SK-N-SH treated with all-trans-retinoic acid at 6 μM for 48 hours (cell line): ENCODE measurements around the gene CPXM2.

Experiments
- ATAC-seq: fragments of 200-7000 bp; cut with Tn5 transposase; 3 replicates; pipeline ENCODE4 v1.9.1; 2020; ENCODE audit warnings: mild to moderate bottlenecking, moderate library complexity
- ARNTL ChIP-seq: fragments of 450-650 bp; formaldehyde crosslinking; IDR thresholded peaks from 2 replicates; pipeline ENCODE4 v1.5.0; 2020; ENCODE audit warnings: low read depth, mild to moderate bottlenecking, moderate library complexity, borderline replicate concordance
- CREB5 ChIP-seq: fragments of 250-450 bp; sonication (Bioruptor Pico); IDR thresholded peaks from 2 replicates; pipeline ENCODE4 v1.5.1; 2020; ENCODE audit warnings: low read depth, mild to moderate bottlenecking, moderate library complexity
- CSDC2 ChIP-seq: fragments of 250-450 bp; sonication (Bioruptor Pico); IDR thresholded peaks from 2 replicates; pipeline ENCODE4 v1.5.0; 2020; ENCODE audit warnings: mild to moderate bottlenecking, moderate library complexity
- ESRRG ChIP-seq: fragments of 250-450 bp; sonication (Bioruptor Pico); IDR thresholded peaks from 2 replicates; pipeline ENCODE4 v1.6.1; 2021; ENCODE audit warnings: mild to moderate bottlenecking
- ISL1 ChIP-seq: fragments of 250-450 bp; sonication (Bioruptor Pico); IDR thresholded peaks from 2 replicates; pipeline ENCODE4 v2.1.2; 2022; ENCODE audit warnings: mild to moderate bottlenecking, moderate library complexity
- OSR1 ChIP-seq: fragments of 250-450 bp; sonication (Bioruptor Pico); IDR thresholded peaks from 2 replicates; pipeline ENCODE4 v1.8.0; 2022; ENCODE audit warnings: moderate library complexity, mild to moderate bottlenecking, inconsistent platforms
- PPARA ChIP-seq: fragments of 250-450 bp; sonication (Bioruptor Pico); IDR thresholded peaks from 2 replicates; pipeline ENCODE4 v1.5.0; 2020; ENCODE audit warnings: mild to moderate bottlenecking, borderline replicate concordance
- RARB ChIP-seq: fragments of 250-450 bp; sonication (Bioruptor Pico); IDR thresholded peaks from 2 replicates; pipeline ENCODE4 v1.8.0; 2021; ENCODE audit warnings: mild to moderate bottlenecking, moderate library complexity
- SNAI2 ChIP-seq: fragments of 250-450 bp; sonication (Bioruptor Pico); IDR thresholded peaks from 2 replicates; pipeline ENCODE4 v1.5.0; 2020; ENCODE audit warnings: mild to moderate bottlenecking, moderate library complexity
- ZC3H10 ChIP-seq: fragments of 250-450 bp; sonication (Bioruptor Pico); IDR thresholded peaks from 2 replicates; pipeline ENCODE4 v1.5.1; 2021; ENCODE audit warnings: mild to moderate bottlenecking, moderate library complexity
- ZFP3 ChIP-seq: fragments of 250-450 bp; sonication (Bioruptor Pico); IDR thresholded peaks from 2 replicates; pipeline ENCODE4 v1.5.0; 2020; ENCODE audit warnings: mild to moderate bottlenecking, moderate library complexity
- ZFP30 ChIP-seq: fragments of 450-650 bp; formaldehyde crosslinking; IDR thresholded peaks from 2 replicates; pipeline ENCODE4 v1.5.0; 2022; ENCODE audit warnings: mild to moderate bottlenecking, moderate library complexity
- ZNF565 ChIP-seq: fragments of 450-650 bp; formaldehyde crosslinking; conservative IDR thresholded peaks from 2 replicates; pipeline ENCODE4 v1.5.0; 2020; ENCODE audit warnings: low read depth, mild to moderate bottlenecking, moderate library complexity
- ZNF70 ChIP-seq: fragments of 450-650 bp; formaldehyde crosslinking; IDR thresholded peaks from 2 replicates; pipeline ENCODE4 v1.5.0; 2020; ENCODE audit warnings: mild to moderate bottlenecking, moderate library complexity
- ZNF8 ChIP-seq: fragments of 450-650 bp; formaldehyde crosslinking; IDR thresholded peaks from 2 replicates; pipeline ENCODE4 v1.5.0; 2020; ENCODE audit warnings: mild to moderate bottlenecking, moderate library complexity
- TF ChIP-seq, protein P1 (sequence below): fragments of 250-450 bp; sonication (Bioruptor Pico); IDR thresholded peaks from 2 replicates; pipeline ENCODE4 v1.8.0; 2021; ENCODE audit warnings: low read depth, mild to moderate bottlenecking, moderate library complexity, borderline replicate concordance
- TF ChIP-seq, protein P2 (sequence below): fragments of 250-450 bp; sonication (Bioruptor Pico); IDR thresholded peaks from 2 replicates; pipeline ENCODE4 v1.5.1; 2021; ENCODE audit warnings: mild to moderate bottlenecking, moderate library complexity
- TF ChIP-seq, protein P3 (sequence below): fragments of 250-450 bp; sonication (Bioruptor Pico); IDR thresholded peaks from 2 replicates; pipeline ENCODE4 v1.8.0; 2020; ENCODE audit warnings: mild to moderate bottlenecking, moderate library complexity, borderline replicate concordance

The CPXM2 gene

DNA sequence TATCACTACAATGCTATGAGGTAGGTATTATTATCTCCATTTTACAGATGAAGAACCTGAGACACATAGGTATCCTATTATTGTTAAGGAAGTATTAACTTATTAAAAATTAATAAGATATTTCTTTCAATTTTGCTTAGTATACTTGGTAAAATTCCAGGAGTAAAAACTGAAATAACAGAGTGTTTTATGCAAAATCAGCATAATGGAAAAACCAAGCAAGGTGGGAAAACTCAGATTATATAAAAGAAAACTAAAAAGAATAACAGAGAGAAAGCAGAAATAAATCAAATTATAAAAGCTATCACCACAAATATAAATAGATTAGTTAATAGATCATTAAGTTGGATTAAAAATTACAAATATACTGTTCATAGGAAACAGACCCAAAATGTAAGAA is 82.0 kb downstream of the CPXM2 start:
- ATAC-seq = no peak

GRCh38 chr10:123808906-123809305 is 82.7 kb downstream of the CPXM2 start:
- no peak for ATAC-seq
- TF ChIP-seq ZFP30 (CRISPR knock-in tag) = no peak
- TF ChIP-seq ISL1 (CRISPR knock-in tag) = peak; percentile 41

More for the DNA sequence above, 82.0 kb downstream of the CPXM2 start:
- TF ChIP-seq ZC3H10 (CRISPR knock-in tag) (no peak), RARB (CRISPR knock-in tag) (no peak), OSR1 (no peak), ARNTL (no peak), ZNF565 (CRISPR knock-in tag) (no peak), ZFP3 (no peak), CREB5 (CRISPR knock-in tag) (no peak), CSDC2 (CRISPR knock-in tag) (no peak)
- TF ChIP-seq, protein P1, sequence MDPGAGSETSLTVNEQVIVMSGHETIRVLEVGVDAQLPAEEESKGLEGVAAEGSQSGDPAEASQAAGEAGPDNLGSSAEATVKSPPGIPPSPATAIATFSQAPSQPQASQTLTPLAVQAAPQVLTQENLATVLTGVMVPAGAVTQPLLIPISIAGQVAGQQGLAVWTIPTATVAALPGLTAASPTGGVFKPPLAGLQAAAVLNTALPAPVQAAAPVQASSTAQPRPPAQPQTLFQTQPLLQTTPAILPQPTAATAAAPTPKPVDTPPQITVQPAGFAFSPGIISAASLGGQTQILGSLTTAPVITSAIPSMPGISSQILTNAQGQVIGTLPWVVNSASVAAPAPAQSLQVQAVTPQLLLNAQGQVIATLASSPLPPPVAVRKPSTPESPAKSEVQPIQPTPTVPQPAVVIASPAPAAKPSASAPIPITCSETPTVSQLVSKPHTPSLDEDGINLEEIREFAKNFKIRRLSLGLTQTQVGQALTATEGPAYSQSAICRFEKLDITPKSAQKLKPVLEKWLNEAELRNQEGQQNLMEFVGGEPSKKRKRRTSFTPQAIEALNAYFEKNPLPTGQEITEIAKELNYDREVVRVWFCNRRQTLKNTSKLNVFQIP (CRISPR knock-in tag) = no peak

GRCh38 chr10:123808286-123808685 is 83.3 kb downstream of the CPXM2 start:
- ATAC-seq = no peak
- TF ChIP-seq ISL1 (CRISPR knock-in tag) (no peak), CREB5 (CRISPR knock-in tag) (no peak), CSDC2 (CRISPR knock-in tag) (no peak), ZC3H10 (CRISPR knock-in tag) (no peak), RARB (CRISPR knock-in tag) (no peak), ZNF565 (CRISPR knock-in tag) (no peak), ZNF70 (no peak), PPARA (no peak), ESRRG (CRISPR knock-in tag) (no peak), SNAI2 (CRISPR knock-in tag) (no peak)

DNA sequence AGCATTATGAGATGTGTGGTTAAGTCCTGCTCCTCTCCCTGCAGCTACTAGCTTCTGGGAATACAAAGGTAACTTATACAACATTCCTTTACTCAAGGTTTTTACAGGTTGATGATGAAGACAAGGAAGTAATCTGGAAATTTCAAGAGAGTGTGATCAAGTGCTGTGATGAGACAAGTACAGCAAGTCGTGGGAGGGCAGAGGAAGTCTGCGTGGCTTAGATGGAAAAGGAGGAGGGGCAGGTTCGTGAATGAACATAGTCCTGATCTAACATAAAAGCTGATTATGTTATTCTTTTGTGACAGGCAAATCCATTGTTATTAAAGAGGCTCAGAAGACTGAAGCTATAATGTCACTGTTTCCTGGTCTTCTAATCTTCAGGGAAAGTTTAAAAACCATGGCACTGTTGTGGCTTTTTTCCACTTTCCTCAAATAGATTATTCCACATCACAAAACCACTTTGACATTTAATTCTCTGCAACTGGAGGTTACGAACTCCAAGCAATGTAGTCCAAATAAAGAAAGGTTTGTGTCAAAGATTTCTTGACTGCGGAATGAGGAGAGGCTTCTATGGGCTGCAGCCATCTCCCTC is 84.1 kb downstream of the CPXM2 start:
- no peak for TF ChIP-seq ZNF565 (CRISPR knock-in tag)
- no peak for ATAC-seq

GRCh38 chr10:123804716-123805115 is 86.9 kb downstream of the CPXM2 start:
- TF ChIP-seq RARB (CRISPR knock-in tag) (no peak), PPARA (no peak), ZNF8 (CRISPR knock-in tag) (no peak), ZNF565 (CRISPR knock-in tag) (no peak)
- TF ChIP-seq, protein P2, sequence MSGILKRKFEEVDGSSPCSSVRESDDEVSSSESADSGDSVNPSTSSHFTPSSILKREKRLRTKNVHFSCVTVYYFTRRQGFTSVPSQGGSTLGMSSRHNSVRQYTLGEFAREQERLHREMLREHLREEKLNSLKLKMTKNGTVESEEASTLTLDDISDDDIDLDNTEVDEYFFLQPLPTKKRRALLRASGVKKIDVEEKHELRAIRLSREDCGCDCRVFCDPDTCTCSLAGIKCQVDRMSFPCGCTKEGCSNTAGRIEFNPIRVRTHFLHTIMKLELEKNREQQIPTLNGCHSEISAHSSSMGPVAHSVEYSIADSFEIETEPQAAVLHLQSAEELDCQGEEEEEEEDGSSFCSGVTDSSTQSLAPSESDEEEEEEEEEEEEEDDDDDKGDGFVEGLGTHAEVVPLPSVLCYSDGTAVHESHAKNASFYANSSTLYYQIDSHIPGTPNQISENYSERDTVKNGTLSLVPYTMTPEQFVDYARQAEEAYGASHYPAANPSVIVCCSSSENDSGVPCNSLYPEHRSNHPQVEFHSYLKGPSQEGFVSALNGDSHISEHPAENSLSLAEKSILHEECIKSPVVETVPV (CRISPR knock-in tag) = no peak
- TF ChIP-seq, protein P3, sequence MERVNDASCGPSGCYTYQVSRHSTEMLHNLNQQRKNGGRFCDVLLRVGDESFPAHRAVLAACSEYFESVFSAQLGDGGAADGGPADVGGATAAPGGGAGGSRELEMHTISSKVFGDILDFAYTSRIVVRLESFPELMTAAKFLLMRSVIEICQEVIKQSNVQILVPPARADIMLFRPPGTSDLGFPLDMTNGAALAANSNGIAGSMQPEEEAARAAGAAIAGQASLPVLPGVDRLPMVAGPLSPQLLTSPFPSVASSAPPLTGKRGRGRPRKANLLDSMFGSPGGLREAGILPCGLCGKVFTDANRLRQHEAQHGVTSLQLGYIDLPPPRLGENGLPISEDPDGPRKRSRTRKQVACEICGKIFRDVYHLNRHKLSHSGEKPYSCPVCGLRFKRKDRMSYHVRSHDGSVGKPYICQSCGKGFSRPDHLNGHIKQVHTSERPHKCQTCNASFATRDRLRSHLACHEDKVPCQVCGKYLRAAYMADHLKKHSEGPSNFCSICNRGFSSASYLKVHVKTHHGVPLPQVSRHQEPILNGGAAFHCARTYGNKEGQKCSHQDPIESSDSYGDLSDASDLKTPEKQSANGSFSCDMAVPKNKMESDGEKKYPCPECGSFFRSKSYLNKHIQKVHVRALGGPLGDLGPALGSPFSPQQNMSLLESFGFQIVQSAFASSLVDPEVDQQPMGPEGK (CRISPR knock-in tag) = no peak
- no peak for ATAC-seq
